ENCODE data around the gene CCDC126. TPM values are rescaled to one million over a fixed set of nuclear protein-coding genes. Genes with fewer than 3 reads are reported as not detected.
A peak's percentile ranks its signal among the peaks of the same experiment; 100 is the strongest.

Gene CCDC126
- total and polyA plus RNA-seq, 10 of the 15 experiments (the other 5 are each of a cell fraction or from before 2014, with no cell fraction given), result 10.9 to 49.9 (median 24.1) TPM

GRCh38 chr7:23679898-23680413, 82.8 kb downstream of the CCDC126 start, which contains the start of gene FAM221A:
FAM221A (plus strand) TSS chr7:23680199; CDS start chr7:23680219, 20 bp downstream.
- Histone ChIP-seq H2AFZ (ENCODE audit: control insufficient read depth, low read depth, low read length) (peak within 1 kb of the TSS; percentile 95), H3K9me3 (replicated peaks; ENCODE audit: control insufficient read depth, insufficient read depth, low read length) (no peaks in the 10 kb centered on the region), H4K20me1 (ENCODE audit: control insufficient read depth, insufficient read depth) (no peaks in the 10 kb centered on the region), H3K9ac (ENCODE audit: control insufficient read depth, insufficient read depth, low read length) (peak within 1 kb of the TSS; percentile 60), H3K79me2 (ENCODE audit: control insufficient read depth, insufficient read depth, low read length) (peaks cover 11% of the 10 kb centered on the region), H3K4me1 (ENCODE audit: control insufficient read depth, insufficient read depth, low read length) (no peaks in the 10 kb centered on the region; the same call in 1 of the 2 replicates), H3K27me3 (replicated peaks in 1 of 2; ENCODE audit: control insufficient read depth in 2 of 2, insufficient read depth in 2 of 2, low read length in 1 of 2) (no peaks in the 10 kb centered on the region), H3K4me2 (ENCODE audit: control insufficient read depth, insufficient read depth) (peak within 1 kb of the TSS; percentile 96), H3K27ac (ENCODE audit: control insufficient read depth, insufficient read depth) (peak within 1 kb of the TSS; percentile 22), H3K4me3 (peak within 1 kb of the TSS; percentile 84), H3K36me3 (ENCODE audit: control insufficient read depth in 2 of 2, insufficient read depth in 2 of 2, low read length in 1 of 2) (no peaks in the 10 kb centered on the region)
- DNase-seq (ENCODE audit: low read depth, low spot score) (peak; percentile 36), FAIRE-seq (no peak), ATAC-seq (peak; percentile 98)
- no TSS peak for BruUV-seq (replicated peaks)
- under 1% methylated on average over 36 of the region's 53 CpGs for WGBS (ENCODE audit: insufficient coverage, insufficient replicate concordance, low lambda C conversion rate, missing lambda C conversion rate)
- intact Hi-C loops (cut with micrococcal nuclease; ENCODE audit: unreplicated experiment), result loop anchor here (2.0 kb wide), 1 partner anchor 85 kb away; no protein-coding TSS in a partner anchor
- ChIA-PET SMC1A (ENCODE audit: uncharacterized antibody, unreplicated experiment) (interaction anchor here (0.8 to 3.6 kb wide), 5 partner anchors 31 to 226 kb away, joined by 3 to 21 read pairs (median 4); no protein-coding TSS in a partner anchor), POLR2A (interaction anchor here (1.0 kb wide), 1 partner anchor 19 kb away, joined by 4 read pairs; no protein-coding TSS in a partner anchor), CTCF (interaction anchor here (0.6 to 11.3 kb wide), 10 partner anchors 9 to 564 kb away, joined by 3 to 123 read pairs (median 4); no protein-coding TSS in a partner anchor), RAD21 (ENCODE audit: unreplicated experiment) (interaction anchor here (0.7 to 2.5 kb wide), 4 partner anchors 17 to 109 kb away, joined by 3 to 8 read pairs (median 5); partner anchors contain the start of gene CCDC126)
- in situ Hi-C loops (cut with MboI), result no loop called here
- TF ChIP-seq BHLHE40 (IDR thresholded peaks at IDR 0.05; ENCODE audit: borderline replicate concordance in 1 of 2, low read depth in 2 of 2, low read length in 1 of 2) (peak in 1 of 2 experiments; percentile 41; a peak in 1 of 4 replicates), NR2F1 (conservative IDR thresholded peaks at IDR 0.05) (peak; percentile 57; the same call in 1 of the 2 replicates), CHD4 (IDR thresholded peaks at IDR 0.05) (no peak), TAF1 (IDR thresholded peaks at IDR 0.05; ENCODE audit: borderline replicate concordance, low read depth, low read length) (0 out of 2 replicates have a peak, but pooled peaks have one; percentile 28), YY1 (IDR thresholded peaks at IDR 0.05; ENCODE audit: low read depth, low read length) (no peak), FOS (IDR thresholded peaks at IDR 0.05; ENCODE audit: borderline replicate concordance, extremely low read depth, insufficient read length) (no peak), ZNF274 (IDR thresholded peaks at IDR 0.05; ENCODE audit: insufficient read depth, insufficient read length) (no peak), USF1 (IDR thresholded peaks at IDR 0.05; ENCODE audit: borderline replicate concordance, extremely low read length, insufficient read depth, low read depth, low read length) (peak; percentile 44), REST (IDR thresholded peaks at IDR 0.05; ENCODE audit: low read depth, low read length) (no peak), STAT1 (conservative IDR thresholded peaks at IDR 0.05) (no peak), MTA3 (IDR thresholded peaks at IDR 0.05; ENCODE audit: borderline replicate concordance, low read length) (no peak), HDAC6 (IDR thresholded peaks at IDR 0.05; ENCODE audit: unreplicated experiment) (no peak), E2F4 (IDR thresholded peaks at IDR 0.05; ENCODE audit: low read depth, low read length) (peak; percentile 49; the same call in 1 of the 2 replicates), CTCF (IDR thresholded peaks at IDR 0.05 in 2 of 3, conservative IDR thresholded peaks at IDR 0.05 in 1 of 3; ENCODE audit: control insufficient read depth in 2 of 3, extremely low read depth in 1 of 3, insufficient read depth in 1 of 3, low read depth in 3 of 3, low read length in 3 of 3) (peak; percentile 65 to 85 (median 70)), IKZF1 (conservative IDR thresholded peaks at IDR 0.05) (peak; percentile 39), NFYA (IDR thresholded peaks at IDR 0.05; ENCODE audit: borderline replicate concordance, low read depth, low read length) (no peak)
